Esophagus squamous epithelium (tissue), 4 donors: ENCODE measurements around the gene ANP32E.

ENCODE experiments used
- CTCF ChIP-seq, 6 experiments: fragments of 450-650 bp in 4 of 6; fragments of 200-600 bp in 2 of 6; sonication (generic) in 2 of 6; IDR thresholded peaks; one replicate each; pipeline ENCODE4 v1.5.1; 2016 to 2019; ENCODE audit warnings: antibody characterized with exemption in 6 of 6, mild to moderate bottlenecking in 4 of 6, moderate library complexity in 4 of 6
- POLR2A ChIP-seq, 4 donors: fragments of 450-650 bp; IDR thresholded peaks; one replicate each; pipeline ENCODE4 v1.6.1; 2017; ENCODE audit warnings: antibody characterized with exemption in 4 of 4, mild to moderate bottlenecking in 4 of 4, moderate library complexity in 3 of 4

GRCh38 chr1:150268340-150268704 lies 32.4 kb upstream of the ANP32E start:
- TF ChIP-seq CTCF (IDR thresholded peaks at IDR 0.05) (no peak), POLR2A (IDR thresholded peaks at IDR 0.05) (no peak)
